ENCODE results near the gene TPST2. TPM values are rescaled to one million over a fixed set of nuclear protein-coding genes. Genes with fewer than 3 reads are reported as not detected.

The TPST2 gene
- total RNA-seq, 1 experiment from 2014 or later, result 11.8 TPM

GRCh38 chr22:26592421-26592891 lies 2.5 kb upstream of the TPST2 start:
- Histone ChIP-seq H2AFZ (ENCODE audit: low read depth, low read length, poor library complexity, severe bottlenecking) (no peak overlapping the region), H3K27me3 (ENCODE audit: insufficient read depth, low read length) (peaks cover 15% of the 10 kb centered on the region; the same call in 1 of the 2 replicates), H3K4me2 (ENCODE audit: low read length) (no peak overlapping the region), H3K9me2 (ENCODE audit: insufficient read depth) (no peaks in the 10 kb centered on the region), H3K36me3 (ENCODE audit: control insufficient read depth in 1 of 2, insufficient read depth in 2 of 2, low read length in 2 of 2) (no peaks in the 10 kb centered on the region), H4K20me1 (ENCODE audit: insufficient read depth) (no peaks in the 10 kb centered on the region), H3K79me2 (ENCODE audit: insufficient read depth, low read length) (peaks cover 15% of the 10 kb centered on the region; the same call in 1 of the 2 replicates), H3K4me3 (replicated peaks in 1 of 2; ENCODE audit: low read depth in 1 of 2, low read length in 2 of 2) (no peak overlapping the region), H3K4me1 (ENCODE audit: control insufficient read depth in 1 of 2, insufficient read depth in 2 of 2, low read length in 2 of 2) (peaks cover 8 to 13% of the 10 kb centered on the region in 2 experiments; a peak in 2 of 4 replicates), H3K27ac (ENCODE audit: low read depth, low read length) (no peak overlapping the region), H3K9ac (ENCODE audit: low read length) (no peak overlapping the region), H3K9me3 (ENCODE audit: control insufficient read depth in 1 of 2, insufficient read depth in 1 of 2, low read depth in 1 of 2, low read length in 2 of 2) (no peaks in the 10 kb centered on the region)
- DNase-seq (ENCODE audit: low read depth, low spot score) (no peak), ATAC-seq (no peak)
- ChIA-PET POLR2A (no interaction called here), CTCF (no interaction called here), RAD21 (ENCODE audit: low non-redundant PET in 1 of 2, low total read pairs in 2 of 2, uncharacterized antibody in 2 of 2, unreplicated experiment in 2 of 2) (no interaction called here)
- TF ChIP-seq JUND (IDR thresholded peaks at IDR 0.05) (no peak), EGR1 (IDR thresholded peaks at IDR 0.05; ENCODE audit: low read depth) (no peak), ELF1 (IDR thresholded peaks at IDR 0.05; ENCODE audit: borderline replicate concordance, low read depth) (no peak), CBX3 (IDR thresholded peaks at IDR 0.05; ENCODE audit: low read depth) (no peak), TCF7L2 (IDR thresholded peaks at IDR 0.05; ENCODE audit: borderline replicate concordance, extremely low read depth, insufficient read depth, insufficient read length) (no peak), SIN3A (IDR thresholded peaks at IDR 0.05; ENCODE audit: low read depth) (no peak), SP1 (IDR thresholded peaks at IDR 0.05; ENCODE audit: low read depth) (no peak), MAX (IDR thresholded peaks at IDR 0.05) (no peak), CEBPB (IDR thresholded peaks at IDR 0.05; ENCODE audit: low read depth) (no peak), ZNF274 (IDR thresholded peaks at IDR 0.05; ENCODE audit: low read depth, low read length) (no peak)
- TF ChIP-seq, protein P1, sequence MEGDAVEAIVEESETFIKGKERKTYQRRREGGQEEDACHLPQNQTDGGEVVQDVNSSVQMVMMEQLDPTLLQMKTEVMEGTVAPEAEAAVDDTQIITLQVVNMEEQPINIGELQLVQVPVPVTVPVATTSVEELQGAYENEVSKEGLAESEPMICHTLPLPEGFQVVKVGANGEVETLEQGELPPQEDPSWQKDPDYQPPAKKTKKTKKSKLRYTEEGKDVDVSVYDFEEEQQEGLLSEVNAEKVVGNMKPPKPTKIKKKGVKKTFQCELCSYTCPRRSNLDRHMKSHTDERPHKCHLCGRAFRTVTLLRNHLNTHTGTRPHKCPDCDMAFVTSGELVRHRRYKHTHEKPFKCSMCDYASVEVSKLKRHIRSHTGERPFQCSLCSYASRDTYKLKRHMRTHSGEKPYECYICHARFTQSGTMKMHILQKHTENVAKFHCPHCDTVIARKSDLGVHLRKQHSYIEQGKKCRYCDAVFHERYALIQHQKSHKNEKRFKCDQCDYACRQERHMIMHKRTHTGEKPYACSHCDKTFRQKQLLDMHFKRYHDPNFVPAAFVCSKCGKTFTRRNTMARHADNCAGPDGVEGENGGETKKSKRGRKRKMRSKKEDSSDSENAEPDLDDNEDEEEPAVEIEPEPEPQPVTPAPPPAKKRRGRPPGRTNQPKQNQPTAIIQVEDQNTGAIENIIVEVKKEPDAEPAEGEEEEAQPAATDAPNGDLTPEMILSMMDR (IDR thresholded peaks at IDR 0.05 in 2 of 3, conservative IDR thresholded peaks at IDR 0.05 in 1 of 3; ENCODE audit: borderline replicate concordance in 1 of 3, insufficient read depth in 1 of 3, low read depth in 2 of 3, low read length in 2 of 3), result no peak
- intact Hi-C loops (cut with micrococcal nuclease), result no loop called here
- BruUV-seq (replicated peaks), result no TSS peak

All from HCT116 (cell line).